CD4-positive, alpha-beta T cell treated with Interleukin-4 for 4 hours (primary cell): ENCODE results near the gene AKIRIN1.
A peak's percentile ranks its signal among the peaks of the same experiment; 100 is the strongest.
"Not testable (repeated sequence)": the region's sequence is repeated elsewhere in the genome, so short reads cannot be mapped to it uniquely, and the experiment has no call there.

Source experiments
- DNase-seq: peaks from one replicate; pipeline ENCODE4 v3.0.0-alpha.2; 2020

The AKIRIN1 gene, protein sequence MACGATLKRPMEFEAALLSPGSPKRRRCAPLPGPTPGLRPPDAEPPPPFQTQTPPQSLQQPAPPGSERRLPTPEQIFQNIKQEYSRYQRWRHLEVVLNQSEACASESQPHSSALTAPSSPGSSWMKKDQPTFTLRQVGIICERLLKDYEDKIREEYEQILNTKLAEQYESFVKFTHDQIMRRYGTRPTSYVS

GRCh38 chr1:38990738-38991637, at the start of gene AKIRIN1:
AKIRIN1 (plus strand) TSS chr1:38991276; CDS start chr1:38991381, 105 bp downstream.
- DNase-seq, result peak; percentile 97

DNA sequence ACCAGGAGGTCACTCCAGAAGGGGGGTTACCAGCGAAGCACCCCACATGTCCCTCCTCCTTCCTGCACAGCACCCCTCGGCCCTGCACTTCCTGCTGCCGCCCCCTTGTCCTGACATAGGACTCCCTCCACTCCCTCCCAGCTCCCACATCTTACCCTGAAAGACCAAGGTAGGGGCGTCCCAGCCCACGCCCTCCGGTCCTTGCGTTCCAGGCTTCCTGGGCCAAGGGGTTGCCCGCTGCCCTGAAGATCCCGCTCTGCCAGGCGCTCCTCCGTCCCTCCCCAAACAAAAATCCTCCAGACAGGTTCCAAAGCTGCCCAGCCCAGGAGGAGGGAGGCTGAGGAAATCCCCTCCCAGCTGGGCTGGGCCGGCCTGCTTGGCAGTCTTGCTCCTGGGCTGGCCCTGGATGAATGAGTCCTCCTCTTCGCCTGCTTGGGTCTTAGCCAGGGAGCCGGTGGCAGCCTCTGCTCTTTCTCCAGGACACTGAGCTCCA, 49.5 kb upstream of the AKIRIN1 start, which contains the start of gene RHBDL2:
Gene RHBDL2, minus strand, starts transcription at position 304 of the 493 bp plus-strand sequence. CDS start 22,618 bp downstream, outside the sequence.
- no peak for DNase-seq

DNA sequence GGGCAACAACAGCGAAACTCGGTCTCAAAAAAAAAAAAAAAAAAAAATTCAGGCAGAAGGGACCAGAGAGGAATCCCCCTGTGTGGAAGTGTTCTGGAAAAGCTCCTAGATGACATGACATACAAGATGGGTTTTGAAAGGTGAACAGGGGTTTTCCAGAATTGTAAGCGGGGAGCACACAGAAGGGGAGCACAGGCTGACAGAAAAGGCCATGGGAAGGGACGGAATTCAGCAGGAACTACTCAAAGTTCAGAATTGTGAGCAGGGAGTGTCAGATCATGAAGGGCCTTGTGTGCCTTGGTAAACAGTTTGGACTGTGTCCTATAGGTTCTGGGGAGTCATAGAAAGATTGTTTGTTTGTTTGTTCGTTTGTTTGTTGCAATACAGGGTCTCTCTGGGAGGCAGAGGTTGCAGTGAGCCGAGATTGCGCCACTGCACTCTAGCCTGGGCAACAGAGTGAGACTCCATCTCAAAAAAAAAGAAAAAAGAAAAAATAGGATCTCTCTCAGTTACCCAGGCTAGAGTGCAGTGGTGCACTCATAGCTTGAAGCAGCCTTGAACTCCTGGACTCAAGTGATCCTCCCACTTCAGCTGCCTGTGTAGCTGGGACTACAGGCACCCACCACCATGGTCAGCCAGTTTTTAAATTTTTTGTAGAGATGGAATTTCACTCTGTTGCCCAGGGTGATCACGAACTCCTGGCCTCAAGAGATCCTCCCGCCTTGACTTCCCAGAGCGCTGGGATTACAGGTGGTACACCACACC, 48.2 kb upstream of the AKIRIN1 start:
- no peak for DNase-seq

DNA sequence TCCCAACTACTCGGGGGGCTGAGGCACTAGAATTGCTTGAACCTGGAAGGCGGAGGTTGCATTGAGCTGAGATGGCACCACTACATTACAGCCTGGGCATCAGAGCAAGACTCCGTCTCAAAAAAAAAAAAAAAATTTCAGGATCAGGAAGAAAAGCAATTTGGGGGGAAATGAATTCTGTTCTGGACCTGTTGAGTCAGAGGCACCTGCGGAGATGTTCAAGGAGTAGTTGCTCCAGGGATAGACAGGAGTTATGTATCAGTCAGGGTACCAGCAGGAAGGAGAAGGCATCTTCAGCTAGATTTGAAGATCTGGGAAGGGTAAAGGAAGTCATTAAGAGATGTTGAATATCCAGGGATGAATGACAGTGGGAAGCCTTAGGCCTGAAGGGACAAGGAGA, 46.5 kb upstream of the AKIRIN1 start:
- no peak for DNase-seq

GRCh38 chr1:38950553-38950952, 40.5 kb upstream of the AKIRIN1 start:
- DNase-seq, result no peak

- no peak for DNase-seq
Observed at GRCh38 chr1:38953433-38953860, 37.6 kb upstream of the AKIRIN1 start.

- no peak for DNase-seq
Observed at GRCh38 chr1:38958967-38959366, 32.1 kb upstream of the AKIRIN1 start.

DNA sequence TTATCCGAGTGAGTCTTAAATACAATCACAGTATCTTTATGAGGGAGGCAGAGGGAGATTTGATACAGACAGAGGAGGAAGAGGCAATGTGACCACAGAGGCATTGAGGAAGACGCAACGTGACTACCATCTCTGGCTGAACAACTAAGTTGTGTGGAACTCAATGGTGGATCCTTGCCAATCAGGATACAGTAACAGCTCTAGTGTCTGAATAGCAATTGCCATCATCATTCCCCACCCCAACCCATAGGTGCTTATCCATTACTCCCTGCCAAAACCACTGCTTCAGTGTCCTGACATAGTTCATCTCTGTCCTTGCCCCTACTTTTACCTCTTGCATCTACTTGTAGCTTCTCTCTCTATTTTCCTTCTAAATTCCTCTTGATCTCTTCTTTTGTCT, 29.0 kb upstream of the AKIRIN1 start:
- DNase-seq, result no peak

GRCh38 chr1:38962560-38962959, 28.5 kb upstream of the AKIRIN1 start:
- DNase-seq, result no peak

GRCh38 chr1:38964140-38964548, 26.9 kb upstream of the AKIRIN1 start:
- peak; percentile 4 for DNase-seq

DNA sequence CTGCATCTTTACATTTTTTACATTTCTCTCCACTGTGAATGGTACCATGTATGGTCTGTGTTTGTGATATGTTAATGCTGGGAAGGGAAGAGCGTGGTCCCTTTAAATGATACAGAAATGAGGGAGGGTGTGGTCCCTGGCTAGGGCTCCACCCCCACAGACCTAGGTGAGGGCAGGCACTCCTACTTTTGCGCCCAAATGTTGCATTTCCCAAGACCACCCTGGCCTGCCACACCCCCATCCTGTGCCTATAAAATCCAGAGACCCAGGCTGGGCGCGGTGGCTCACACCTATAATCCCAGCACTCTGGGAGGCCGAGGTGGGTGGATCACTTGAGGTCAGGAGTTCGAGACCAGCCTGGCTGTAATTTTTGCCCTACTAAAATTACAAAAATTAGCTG, 17.9 kb upstream of the AKIRIN1 start:
- DNase-seq, result not testable (repeated sequence)

GRCh38 chr1:38973659-38974437, 17.2 kb upstream of the AKIRIN1 start:
- DNase-seq, result no peak

DNA sequence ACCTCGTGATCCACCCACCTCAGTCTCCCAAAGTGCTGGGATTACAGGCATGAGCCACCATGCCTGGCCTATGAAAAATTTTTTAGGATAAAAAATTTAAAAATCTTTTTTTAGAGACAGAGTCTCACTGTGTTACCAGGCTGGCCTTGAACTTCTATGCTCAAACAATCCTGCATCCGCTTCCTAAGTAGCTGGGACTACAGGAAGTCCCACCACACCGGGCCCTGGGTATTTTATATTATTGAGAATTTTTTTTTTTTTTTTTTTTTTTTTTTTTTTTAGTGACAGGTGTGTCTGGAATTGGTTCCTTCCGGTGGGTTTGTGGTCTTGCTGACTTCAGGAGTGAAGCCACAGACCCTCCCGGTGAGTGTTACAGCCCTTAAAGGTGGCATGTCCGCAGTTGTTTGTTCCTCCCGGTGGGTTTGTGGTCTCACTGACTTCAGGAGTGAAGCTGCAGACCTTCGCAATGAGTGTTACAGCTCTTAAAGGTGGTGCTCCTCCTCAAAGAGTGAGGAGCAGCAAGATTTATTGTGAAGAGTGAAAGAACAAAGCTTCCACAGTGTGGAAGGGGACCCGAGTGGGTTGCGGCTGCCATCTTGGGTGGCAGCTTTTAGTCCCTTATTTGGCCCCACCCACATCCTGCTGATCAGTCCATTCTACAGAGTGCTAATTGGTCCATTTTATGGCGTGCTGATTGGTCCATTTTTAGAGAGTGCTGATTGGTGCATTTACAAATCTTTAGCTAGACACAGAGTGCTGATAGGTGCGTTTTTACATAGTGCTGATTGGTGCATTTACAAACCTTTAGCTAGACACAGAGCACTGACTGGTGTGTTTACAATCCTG, 13.5 kb upstream of the AKIRIN1 start:
- DNase-seq, result peak; percentile 84

GRCh38 chr1:38978245-38978542, 12.9 kb upstream of the AKIRIN1 start:
- DNase-seq, result not testable (repeated sequence)

DNA sequence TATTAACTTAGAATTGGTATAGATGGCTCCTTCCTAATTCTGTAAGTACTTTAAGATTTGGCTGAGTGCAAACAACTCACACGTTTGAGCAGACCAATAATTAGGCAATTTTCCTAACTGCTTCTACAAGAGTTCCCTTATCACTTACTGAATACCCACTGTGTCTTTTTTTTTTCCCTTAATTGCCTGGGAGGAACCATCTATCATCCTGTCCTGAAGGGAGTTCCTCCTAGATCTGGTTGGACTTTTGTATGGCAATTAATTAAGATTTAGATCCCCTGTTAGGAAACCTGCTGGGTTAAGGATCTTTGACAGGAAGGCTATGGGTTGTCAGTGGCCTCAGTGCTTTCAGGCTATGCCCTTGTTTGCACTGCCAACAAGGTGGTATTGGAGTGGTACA, 11.7 kb upstream of the AKIRIN1 start:
- DNase-seq, result not testable (repeated sequence)

- no peak for DNase-seq
Observed at GRCh38 chr1:38989979-38990378, 1.1 kb upstream of the AKIRIN1 start.

GRCh38 chr1:38990386-38990737, 714 bp upstream of the AKIRIN1 start:
- no peak for DNase-seq

- no peak for DNase-seq
Observed at GRCh38 chr1:38991638-38992411, 749 bp downstream of the AKIRIN1 start.

- no peak for DNase-seq
Observed at GRCh38 chr1:38992412-38993111, 1.5 kb downstream of the AKIRIN1 start.

- no peak for DNase-seq
Observed at GRCh38 chr1:38994196-38994595, 3.1 kb downstream of the AKIRIN1 start.
